Thyroid gland (tissue), 4 donors: ENCODE data around the gene GCNT4. TPM values are rescaled to one million over a fixed set of nuclear protein-coding genes. Genes with fewer than 3 reads are reported as not detected.
A peak's percentile ranks its signal among the peaks of the same experiment; 100 is the strongest.

ENCODE experiments used
- DNase-seq, 2 donors: peaks; one replicate each; pipeline ENCODE4 v3.0.0-alpha.2; 2019
- H3K27ac ChIP-seq, 3 donors: fragments of 200-600 bp; sonication (generic); 1 replicate in 2 of 3; 2 replicates in 1 of 3; pipeline ENCODE4 v1.5.1; 2016 to 2019; ENCODE audit warnings: mild to moderate bottlenecking in 1 of 3, moderate library complexity in 1 of 3
- H3K27me3 ChIP-seq: fragments of 200-600 bp; sonication (generic); one replicate; pipeline ENCODE4 v1.5.1; 2019
- H3K36me3 ChIP-seq, 2 donors: fragments of 200-600 bp; sonication (generic); one replicate each; pipeline ENCODE4 v1.5.1; 2016 to 2019
- H3K4me1 ChIP-seq, 2 donors: fragments of 200-600 bp; sonication (generic); one replicate each; pipeline ENCODE4 v1.5.1; 2017 to 2019
- H3K4me3 ChIP-seq, 3 donors: fragments of 200-600 bp; sonication (generic); replicated peaks in 1 of 3; 1 replicate in 2 of 3; 2 replicates in 1 of 3; pipeline ENCODE4 v1.5.1; 2016; ENCODE audit warnings: mild to moderate bottlenecking in 1 of 3
- H3K9me3 ChIP-seq: fragments of 200-600 bp; sonication (generic); one replicate; pipeline ENCODE4 v1.5.1; 2017
- POLR2A ChIP-seq, 2 donors: fragments of 450-650 bp; IDR thresholded peaks; one replicate each; pipeline ENCODE4 v1.6.1; 2017; ENCODE audit warnings: antibody characterized with exemption in 2 of 2, mild to moderate bottlenecking in 2 of 2, moderate library complexity in 1 of 2
- WGBS, 2 donors: methylation state at CpG; one replicate each; pipeline ENCODE4 v1.1.5; 2017; 5-methylcytosine and 5-hydroxymethylcytosine counted together
- intact Hi-C: fragments of 100-400 bp; cut with DNase I; formaldehyde crosslinking; loops from one replicate; pipeline ENCODE4 v1.15.1; 2023
- total RNA-seq, 4 donors: library from RNA; depleted of rRNA; stranded (reverse); fragments of >200 nt; gene quantifications; one replicate each; pipeline ENCODE4 v1.2.3, GENCODE V29; 2016
- TF ChIP-seq, protein P1 (sequence below), 6 experiments: fragments of 200-600 bp in 3 of 6; fragments of 450-650 bp in 3 of 6; sonication (generic) in 3 of 6; IDR thresholded peaks; one replicate each; pipeline ENCODE4 v1.5.1; 2016 to 2019; ENCODE audit warnings: antibody characterized with exemption in 6 of 6, mild to moderate bottlenecking in 2 of 6, inconsistent platforms in 1 of 6, moderate library complexity in 1 of 6

The GCNT4 gene
- total RNA-seq, 4 donors from 2014 or later: 0.94 to 3.1 (median 1.5) TPM

DNA sequence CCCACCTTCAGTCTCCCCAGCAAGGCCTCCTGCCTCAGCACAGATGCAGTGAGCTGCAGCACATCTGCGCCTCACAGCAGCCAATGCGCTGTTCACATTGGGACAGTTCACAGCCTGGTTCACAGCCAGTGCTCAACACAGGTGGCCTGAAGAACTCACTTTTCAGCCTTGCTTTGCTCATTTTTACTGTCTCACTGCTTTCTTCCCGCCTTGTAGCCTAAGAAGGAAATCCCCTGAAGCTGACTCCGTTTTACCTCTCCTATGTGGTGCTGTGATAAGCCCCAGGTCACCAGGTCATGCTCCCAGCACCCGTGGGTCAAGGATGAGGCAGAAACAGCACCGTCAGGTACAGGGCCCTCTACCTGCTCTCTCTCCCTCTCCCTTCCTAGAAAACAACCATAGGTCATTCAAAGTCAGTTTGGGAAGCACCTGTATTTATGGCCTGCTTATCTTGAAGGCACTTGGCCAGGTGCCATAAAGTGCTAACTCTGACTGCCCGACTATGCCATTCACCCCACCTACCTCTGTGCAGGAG is 1.1 kb downstream of the GCNT4 start:
- Histone ChIP-seq H3K27ac (no peak overlapping the region), H3K36me3 (no peaks in the 10 kb centered on the region), H3K27me3 (no peaks in the 10 kb centered on the region), H3K4me1 (peaks cover 5 to 7% of the 10 kb centered on the region in 2 donors), H3K4me3 (no peak overlapping the region), H3K9me3 (no peaks in the 10 kb centered on the region)
- no peak for TF ChIP-seq POLR2A (IDR thresholded peaks at IDR 0.05)
- TF ChIP-seq, protein P1, sequence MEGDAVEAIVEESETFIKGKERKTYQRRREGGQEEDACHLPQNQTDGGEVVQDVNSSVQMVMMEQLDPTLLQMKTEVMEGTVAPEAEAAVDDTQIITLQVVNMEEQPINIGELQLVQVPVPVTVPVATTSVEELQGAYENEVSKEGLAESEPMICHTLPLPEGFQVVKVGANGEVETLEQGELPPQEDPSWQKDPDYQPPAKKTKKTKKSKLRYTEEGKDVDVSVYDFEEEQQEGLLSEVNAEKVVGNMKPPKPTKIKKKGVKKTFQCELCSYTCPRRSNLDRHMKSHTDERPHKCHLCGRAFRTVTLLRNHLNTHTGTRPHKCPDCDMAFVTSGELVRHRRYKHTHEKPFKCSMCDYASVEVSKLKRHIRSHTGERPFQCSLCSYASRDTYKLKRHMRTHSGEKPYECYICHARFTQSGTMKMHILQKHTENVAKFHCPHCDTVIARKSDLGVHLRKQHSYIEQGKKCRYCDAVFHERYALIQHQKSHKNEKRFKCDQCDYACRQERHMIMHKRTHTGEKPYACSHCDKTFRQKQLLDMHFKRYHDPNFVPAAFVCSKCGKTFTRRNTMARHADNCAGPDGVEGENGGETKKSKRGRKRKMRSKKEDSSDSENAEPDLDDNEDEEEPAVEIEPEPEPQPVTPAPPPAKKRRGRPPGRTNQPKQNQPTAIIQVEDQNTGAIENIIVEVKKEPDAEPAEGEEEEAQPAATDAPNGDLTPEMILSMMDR (IDR thresholded peaks at IDR 0.05): no peak
- intact Hi-C loops: no loop called here
- WGBS, 2 donors: 87 to 88% methylated on average over 7 of the region's 7 CpGs
- DNase-seq: no peak

DNA sequence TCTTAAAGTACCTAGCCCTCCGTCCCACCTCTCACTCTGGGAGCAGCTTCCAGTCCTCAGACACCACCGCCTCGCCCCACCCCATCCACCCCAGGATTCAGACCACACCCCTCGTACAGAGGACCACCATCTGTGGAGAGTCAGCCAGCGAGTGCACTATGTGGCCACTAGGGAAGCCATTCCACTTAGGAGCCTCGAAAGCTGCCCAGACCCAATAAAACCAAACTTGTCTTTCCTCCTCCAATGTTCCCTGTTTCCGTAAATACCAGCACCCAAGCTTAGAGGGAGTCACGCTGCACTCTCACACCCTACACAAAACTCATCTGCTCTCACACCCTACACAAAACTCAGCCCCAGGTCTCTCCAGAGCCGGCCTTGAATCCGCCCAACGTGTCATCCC is 1.9 kb downstream of the GCNT4 start:
- Histone ChIP-seq H3K9me3 (no peaks in the 10 kb centered on the region), H3K4me3 (no peak overlapping the region), H3K27ac (no peak overlapping the region), H3K27me3 (no peaks in the 10 kb centered on the region), H3K4me1 (peaks cover 5 to 7% of the 10 kb centered on the region in 2 donors), H3K36me3 (no peaks in the 10 kb centered on the region)
- TF ChIP-seq POLR2A (IDR thresholded peaks at IDR 0.05): no peak
- TF ChIP-seq, protein P1 (IDR thresholded peaks at IDR 0.05): no peak
- no peak for DNase-seq
- 92 to 93% methylated on average over 11 of the region's 11 CpGs for WGBS, 2 donors
- intact Hi-C loops: no loop called here

DNA sequence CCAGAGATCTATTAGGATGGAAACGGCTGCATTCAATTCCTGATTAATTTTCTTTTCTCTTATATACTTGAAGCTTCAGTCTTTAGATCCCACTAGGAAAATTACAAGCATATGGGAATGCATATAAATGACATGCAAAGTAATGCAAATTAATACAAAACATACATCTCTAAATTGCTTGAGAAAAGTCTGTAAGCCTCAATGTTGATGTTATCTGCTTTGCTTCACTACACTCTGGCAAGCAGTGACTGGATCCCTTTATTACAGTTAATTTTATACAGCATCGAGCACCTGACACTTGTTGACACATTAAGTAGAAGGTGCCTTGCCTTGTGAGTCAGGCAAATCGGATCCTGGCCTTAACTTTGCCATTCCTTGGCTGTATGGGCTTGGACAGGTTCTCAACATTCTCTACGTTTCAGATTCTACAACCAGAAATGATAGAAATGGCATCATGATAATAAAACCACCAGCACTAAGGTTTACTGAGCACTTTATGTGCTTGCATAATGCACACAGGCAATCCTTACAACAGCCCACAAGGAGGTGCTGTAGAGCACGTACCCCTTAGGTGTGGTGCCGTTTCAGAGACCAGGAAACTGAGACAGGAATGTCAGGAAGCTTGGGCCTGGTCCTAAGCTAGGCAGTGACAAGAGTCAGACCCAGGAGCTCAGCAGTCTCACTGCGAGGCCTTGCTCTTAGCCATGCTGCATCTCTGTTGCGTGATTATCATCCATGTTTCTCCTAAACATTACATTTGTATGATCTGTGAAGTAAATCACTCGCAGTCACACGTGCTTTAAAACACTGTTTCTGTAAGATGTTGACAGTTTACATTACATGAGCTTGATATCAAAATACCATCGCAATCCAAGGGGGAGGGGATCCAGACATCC is 2.7 kb downstream of the GCNT4 start:
- H3K27me3 ChIP-seq: no peaks in the 10 kb centered on the region
- TF ChIP-seq, protein P1 (IDR thresholded peaks at IDR 0.05): peak; percentile 17 to 73 (median 59)
- TF ChIP-seq POLR2A (IDR thresholded peaks at IDR 0.05): no peak
- no peaks in the 10 kb centered on the region for H3K9me3 ChIP-seq
- 66 to 71% methylated on average over 11 of the region's 11 CpGs for WGBS, 2 donors
- intact Hi-C loops: no loop called here
- no peak overlapping the region for H3K4me3 ChIP-seq
- H3K36me3 ChIP-seq: no peaks in the 10 kb centered on the region
- no peak overlapping the region for H3K27ac ChIP-seq
- peak; percentile 43 to 53 for DNase-seq
- H3K4me1 ChIP-seq: peaks cover 5 to 7% of the 10 kb centered on the region in 2 donors

DNA sequence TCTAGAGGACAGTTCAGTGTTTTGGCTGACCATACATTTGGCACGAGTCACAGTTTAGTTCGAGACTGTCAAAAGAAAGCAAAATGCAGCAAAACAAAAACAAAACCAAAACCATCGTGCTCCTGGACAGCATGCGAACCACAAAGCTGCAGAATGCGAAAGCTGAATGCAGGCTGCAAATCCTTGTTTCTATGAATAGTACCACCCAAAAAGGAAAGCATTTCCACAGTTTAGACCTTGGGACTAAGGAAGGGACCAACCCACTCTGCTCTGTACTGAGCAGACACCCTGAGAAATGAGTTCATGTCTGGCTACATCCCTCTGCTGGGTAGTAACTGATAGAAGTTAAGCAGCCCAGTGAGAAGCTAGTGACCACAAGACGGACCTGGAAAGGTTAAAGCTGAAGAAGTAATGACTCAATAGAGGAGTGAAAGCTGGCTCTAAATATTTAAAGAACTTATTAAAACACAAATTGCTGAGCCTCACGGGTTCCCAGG is 3.9 kb downstream of the GCNT4 start:
- Histone ChIP-seq H3K4me3 (no peak overlapping the region), H3K27ac (no peak overlapping the region), H3K27me3 (no peaks in the 10 kb centered on the region), H3K36me3 (no peaks in the 10 kb centered on the region), H3K4me1 (peaks cover 0 to 3% of the 10 kb centered on the region in 2 donors), H3K9me3 (no peaks in the 10 kb centered on the region)
- WGBS, 2 donors: 70 to 72% methylated on average over 7 of the region's 7 CpGs
- TF ChIP-seq, protein P1 (IDR thresholded peaks at IDR 0.05): no peak
- no peak for TF ChIP-seq POLR2A (IDR thresholded peaks at IDR 0.05)
- intact Hi-C loops: no loop called here
- no peak for DNase-seq

DNA sequence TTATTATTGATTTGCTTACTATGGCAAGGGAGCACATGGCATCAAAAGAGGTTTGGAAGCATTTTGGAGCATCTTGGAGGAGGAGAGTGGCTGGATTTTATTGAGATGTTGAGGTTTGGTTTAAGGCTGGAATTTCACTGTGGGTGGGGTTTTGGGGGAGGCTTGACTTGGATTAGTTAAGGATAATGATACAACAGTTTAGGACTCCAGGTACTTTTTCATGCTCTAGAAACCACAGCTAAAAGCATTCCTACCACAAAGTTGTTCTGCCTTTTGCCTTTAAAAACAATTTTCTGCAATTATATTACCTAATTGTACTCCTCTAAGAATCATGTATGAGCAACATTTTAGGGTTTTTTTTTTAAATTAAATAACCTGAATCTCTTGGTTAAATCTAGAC is 5.0 kb downstream of the GCNT4 start:
- Histone ChIP-seq H3K27me3 (no peaks in the 10 kb centered on the region), H3K9me3 (no peaks in the 10 kb centered on the region), H3K27ac (no peak overlapping the region), H3K4me1 (peaks cover 0 to 3% of the 10 kb centered on the region in 2 donors), H3K4me3 (no peak overlapping the region), H3K36me3 (no peaks in the 10 kb centered on the region)
- DNase-seq: peak in 1 of 2 donors; percentile 10
- intact Hi-C loops: no loop called here
- TF ChIP-seq POLR2A (IDR thresholded peaks at IDR 0.05): no peak
- TF ChIP-seq, protein P1 (IDR thresholded peaks at IDR 0.05): no peak
